Neural cell (in vitro differentiated cells): ENCODE results near the gene TAGLN2. TPM values are rescaled to one million over a fixed set of nuclear protein-coding genes. Genes with fewer than 3 reads are reported as not detected.

Source experiments
- H2AFZ ChIP-seq: fragments of 200-600, 300-800 bp; sonication (generic), shearing (Covaris generic); 2 replicates; pipeline ENCODE4 v1.6.0; 2014; ENCODE audit warnings: low read depth, mild to moderate bottlenecking, antibody characterized with exemption, low read length, moderate library complexity
- H3F3A ChIP-seq: fragments of 200-600 bp; shearing (Covaris generic); 2 replicates; pipeline ENCODE4 v1.6.1; 2016; ENCODE audit warnings: mild to moderate bottlenecking, moderate library complexity, mixed read lengths, antibody characterized with exemption, low read length; ENCODE audit not compliant: insufficient read depth, poor library complexity, severe bottlenecking
- H3K27ac ChIP-seq: fragments of 200-600, 300-800 bp; sonication (generic), shearing (Covaris generic); 2 replicates; pipeline ENCODE4 v1.5.1; 2014; ENCODE audit warnings: mild to moderate bottlenecking, low read length, moderate library complexity
- H3K27me3 ChIP-seq: fragments of 300-800, 200-600 bp; sonication (generic), shearing (Covaris generic); 2 replicates; pipeline ENCODE4 v1.6.0; 2014; ENCODE audit warnings: mild to moderate bottlenecking, low read depth, low read length, moderate library complexity; ENCODE audit not compliant: insufficient read depth
- H3K36me3 ChIP-seq: fragments of 300-800, 200-600 bp; sonication (generic), shearing (Covaris generic); 2 replicates; pipeline ENCODE4 v1.5.1; 2014; ENCODE audit warnings: mild to moderate bottlenecking, antibody characterized with exemption, low read length, moderate library complexity; ENCODE audit not compliant: insufficient read depth
- H3K4me2 ChIP-seq: fragments of 300-800, 200-600 bp; sonication (generic), shearing (Covaris generic); 2 replicates; pipeline ENCODE4 v1.6.0; 2014; ENCODE audit warnings: mild to moderate bottlenecking, low read length
- H3K4me3 ChIP-seq: fragments of 300-800, 200-600 bp; sonication (generic), shearing (Covaris generic); 2 replicates; pipeline ENCODE4 v1.5.1; 2014; ENCODE audit warnings: mild to moderate bottlenecking, low read length, moderate library complexity
- H3K79me2 ChIP-seq: fragments of 200-600 bp; shearing (Covaris generic); replicated peaks from 2 replicates; pipeline ENCODE4 v1.6.0; 2014; ENCODE audit warnings: mild to moderate bottlenecking, low read length, moderate library complexity; ENCODE audit not compliant: insufficient read depth
- H3K9ac ChIP-seq: fragments of 300-800, 200-600 bp; sonication (generic), shearing (Covaris generic); 2 replicates; pipeline ENCODE4 v1.6.1; 2016; ENCODE audit warnings: mild to moderate bottlenecking, low read length, mixed read lengths
- H3K9me2 ChIP-seq: fragments of 200-600 bp; shearing (Covaris generic); 2 replicates; pipeline ENCODE4 v1.6.1; 2016; ENCODE audit warnings: mild to moderate bottlenecking, low read length, mixed read lengths; ENCODE audit not compliant: insufficient read depth
- H3K9me3 ChIP-seq: fragments of 200-600, 300-800 bp; sonication (generic), shearing (Covaris generic); 2 replicates; pipeline ENCODE4 v1.6.1; 2016; ENCODE audit warnings: mild to moderate bottlenecking, mixed run types, low read length, moderate library complexity, mixed read lengths
- H4K20me1 ChIP-seq: fragments of 200-600 bp; shearing (Covaris generic); 2 replicates; pipeline ENCODE4 v1.6.1; 2016; ENCODE audit warnings: mild to moderate bottlenecking, mixed run types; ENCODE audit not compliant: insufficient read depth
- EP300 ChIP-seq: fragments of 450-650 bp; conservative IDR thresholded peaks from 2 replicates; pipeline ENCODE4 v1.6.1; 2014; ENCODE audit warnings: antibody characterized with exemption, mild to moderate bottlenecking, moderate library complexity; ENCODE audit not compliant: poor library complexity, severe bottlenecking
- EZH2 ChIP-seq: fragments of 200-600, 300-800 bp; shearing (Covaris generic), sonication (generic); IDR thresholded peaks from 2 replicates; pipeline ENCODE4 v1.6.1; 2014; ENCODE audit warnings: antibody characterized with exemption, low read length, borderline replicate concordance, mild to moderate bottlenecking; ENCODE audit not compliant: insufficient read depth, poor library complexity, severe bottlenecking
- MXI1 ChIP-seq: fragments of 450-650 bp; conservative IDR thresholded peaks from 2 replicates; pipeline ENCODE4 v1.6.1; 2014; ENCODE audit warnings: antibody characterized with exemption, mild to moderate bottlenecking; ENCODE audit not compliant: poor library complexity, severe bottlenecking
- RAD21 ChIP-seq: fragments of 450-650 bp; conservative IDR thresholded peaks from 2 replicates; pipeline ENCODE4 v1.6.1; 2014; ENCODE audit warnings: antibody characterized with exemption, mild to moderate bottlenecking, moderate library complexity
- SMC3 ChIP-seq: fragments of 450-650 bp; conservative IDR thresholded peaks from 2 replicates; pipeline ENCODE4 v1.6.1; 2014; ENCODE audit warnings: antibody characterized with exemption, mild to moderate bottlenecking, moderate library complexity; ENCODE audit not compliant: poor library complexity
- TAF1 ChIP-seq: IDR thresholded peaks from 2 replicates; pipeline ENCODE4 v1.6.1; 2012; ENCODE audit warnings: low read depth
- polyA plus RNA-seq: library from polyadenylated mRNA; depleted of rRNA; stranded (reverse); fragments of >200 nt; gene quantifications from 2 replicates; pipeline ENCODE4 v1.2.3, GENCODE V29; 2014
- TF ChIP-seq, protein P1 (sequence below): IDR thresholded peaks from 2 replicates; pipeline ENCODE4 v1.6.1; 2012; ENCODE audit warnings: borderline replicate concordance
- TF ChIP-seq, protein P2 (sequence below): fragments of 450-650 bp; IDR thresholded peaks from 2 replicates; pipeline ENCODE4 v1.5.1; 2014; ENCODE audit warnings: antibody characterized with exemption, mild to moderate bottlenecking, moderate library complexity; ENCODE audit not compliant: poor library complexity, severe bottlenecking

TAGLN2 gene
- polyA plus RNA-seq, 1 donor from 2014 or later = 0.52 TPM

DNA sequence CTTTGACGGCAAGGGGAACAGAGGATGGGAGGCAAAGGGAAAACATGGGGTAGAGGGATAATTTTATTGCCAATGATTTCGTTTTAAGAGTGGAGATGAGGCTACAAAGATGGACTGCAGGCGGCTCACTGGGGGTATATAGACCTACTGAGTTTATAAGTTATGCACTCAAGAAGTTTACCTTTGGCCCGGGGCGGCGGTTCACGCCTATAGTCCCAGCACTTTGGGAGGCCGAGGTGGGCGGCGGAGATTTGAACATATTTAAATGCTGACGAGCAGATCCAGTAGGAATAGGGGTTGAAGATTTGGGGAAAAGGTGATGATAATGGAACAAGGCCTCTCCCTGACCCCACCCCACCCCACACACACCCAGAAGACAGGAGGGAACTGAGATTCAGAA is 36.9 kb upstream of the TAGLN2 start:
- no peak overlapping the region for H3K9ac ChIP-seq
- no peak overlapping the region for H3K27ac ChIP-seq
- no peaks in the 10 kb centered on the region for H3K9me2 ChIP-seq
- no peaks in the 10 kb centered on the region for H3K36me3 ChIP-seq
- no peaks in the 10 kb centered on the region for H3K27me3 ChIP-seq
- no peaks in the 10 kb centered on the region for H3K79me2 ChIP-seq
- H2AFZ ChIP-seq = no peak overlapping the region
- TF ChIP-seq SMC3 (no peak), EZH2 (no peak), TAF1 (no peak), MXI1 (no peak), EP300 (no peak), RAD21 (no peak)
- TF ChIP-seq, protein P1, sequence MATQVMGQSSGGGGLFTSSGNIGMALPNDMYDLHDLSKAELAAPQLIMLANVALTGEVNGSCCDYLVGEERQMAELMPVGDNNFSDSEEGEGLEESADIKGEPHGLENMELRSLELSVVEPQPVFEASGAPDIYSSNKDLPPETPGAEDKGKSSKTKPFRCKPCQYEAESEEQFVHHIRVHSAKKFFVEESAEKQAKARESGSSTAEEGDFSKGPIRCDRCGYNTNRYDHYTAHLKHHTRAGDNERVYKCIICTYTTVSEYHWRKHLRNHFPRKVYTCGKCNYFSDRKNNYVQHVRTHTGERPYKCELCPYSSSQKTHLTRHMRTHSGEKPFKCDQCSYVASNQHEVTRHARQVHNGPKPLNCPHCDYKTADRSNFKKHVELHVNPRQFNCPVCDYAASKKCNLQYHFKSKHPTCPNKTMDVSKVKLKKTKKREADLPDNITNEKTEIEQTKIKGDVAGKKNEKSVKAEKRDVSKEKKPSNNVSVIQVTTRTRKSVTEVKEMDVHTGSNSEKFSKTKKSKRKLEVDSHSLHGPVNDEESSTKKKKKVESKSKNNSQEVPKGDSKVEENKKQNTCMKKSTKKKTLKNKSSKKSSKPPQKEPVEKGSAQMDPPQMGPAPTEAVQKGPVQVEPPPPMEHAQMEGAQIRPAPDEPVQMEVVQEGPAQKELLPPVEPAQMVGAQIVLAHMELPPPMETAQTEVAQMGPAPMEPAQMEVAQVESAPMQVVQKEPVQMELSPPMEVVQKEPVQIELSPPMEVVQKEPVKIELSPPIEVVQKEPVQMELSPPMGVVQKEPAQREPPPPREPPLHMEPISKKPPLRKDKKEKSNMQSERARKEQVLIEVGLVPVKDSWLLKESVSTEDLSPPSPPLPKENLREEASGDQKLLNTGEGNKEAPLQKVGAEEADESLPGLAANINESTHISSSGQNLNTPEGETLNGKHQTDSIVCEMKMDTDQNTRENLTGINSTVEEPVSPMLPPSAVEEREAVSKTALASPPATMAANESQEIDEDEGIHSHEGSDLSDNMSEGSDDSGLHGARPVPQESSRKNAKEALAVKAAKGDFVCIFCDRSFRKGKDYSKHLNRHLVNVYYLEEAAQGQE = no peak
- TF ChIP-seq, protein P2, sequence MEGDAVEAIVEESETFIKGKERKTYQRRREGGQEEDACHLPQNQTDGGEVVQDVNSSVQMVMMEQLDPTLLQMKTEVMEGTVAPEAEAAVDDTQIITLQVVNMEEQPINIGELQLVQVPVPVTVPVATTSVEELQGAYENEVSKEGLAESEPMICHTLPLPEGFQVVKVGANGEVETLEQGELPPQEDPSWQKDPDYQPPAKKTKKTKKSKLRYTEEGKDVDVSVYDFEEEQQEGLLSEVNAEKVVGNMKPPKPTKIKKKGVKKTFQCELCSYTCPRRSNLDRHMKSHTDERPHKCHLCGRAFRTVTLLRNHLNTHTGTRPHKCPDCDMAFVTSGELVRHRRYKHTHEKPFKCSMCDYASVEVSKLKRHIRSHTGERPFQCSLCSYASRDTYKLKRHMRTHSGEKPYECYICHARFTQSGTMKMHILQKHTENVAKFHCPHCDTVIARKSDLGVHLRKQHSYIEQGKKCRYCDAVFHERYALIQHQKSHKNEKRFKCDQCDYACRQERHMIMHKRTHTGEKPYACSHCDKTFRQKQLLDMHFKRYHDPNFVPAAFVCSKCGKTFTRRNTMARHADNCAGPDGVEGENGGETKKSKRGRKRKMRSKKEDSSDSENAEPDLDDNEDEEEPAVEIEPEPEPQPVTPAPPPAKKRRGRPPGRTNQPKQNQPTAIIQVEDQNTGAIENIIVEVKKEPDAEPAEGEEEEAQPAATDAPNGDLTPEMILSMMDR = no peak
- H3K4me3 ChIP-seq = no peak overlapping the region
- no peaks in the 10 kb centered on the region for H3F3A ChIP-seq
- H4K20me1 ChIP-seq = no peaks in the 10 kb centered on the region
- no peak overlapping the region for H3K4me2 ChIP-seq
- no peaks in the 10 kb centered on the region for H3K9me3 ChIP-seq

DNA sequence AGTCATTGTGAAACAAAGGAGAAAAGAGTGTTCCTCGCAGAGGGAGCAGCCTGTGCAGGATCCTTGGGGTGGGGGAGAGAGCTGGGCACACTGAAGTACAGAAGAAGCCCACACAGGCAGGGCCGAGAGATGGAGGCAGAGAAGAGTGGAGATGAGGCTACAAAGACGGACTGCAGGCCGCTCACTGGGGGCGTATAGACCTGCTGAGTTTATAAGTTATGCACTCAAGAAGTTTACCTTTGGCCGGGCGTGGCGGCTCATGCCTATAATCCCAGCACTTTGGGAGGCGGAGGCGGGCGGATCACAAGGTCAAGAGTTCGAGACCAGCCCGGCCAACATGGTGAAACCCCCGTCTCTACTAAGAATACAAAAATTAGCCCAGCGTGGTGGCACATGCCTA is 36.3 kb upstream of the TAGLN2 start:
- H3K36me3 ChIP-seq = no peaks in the 10 kb centered on the region
- no peak overlapping the region for H3K4me2 ChIP-seq
- H3K27ac ChIP-seq = no peak overlapping the region
- H3K79me2 ChIP-seq = no peaks in the 10 kb centered on the region
- H3K9me3 ChIP-seq = no peaks in the 10 kb centered on the region
- H2AFZ ChIP-seq = no peak overlapping the region
- no peaks in the 10 kb centered on the region for H3F3A ChIP-seq
- no peaks in the 10 kb centered on the region for H3K27me3 ChIP-seq
- H3K4me3 ChIP-seq = no peak overlapping the region
- H4K20me1 ChIP-seq = no peaks in the 10 kb centered on the region
- H3K9ac ChIP-seq = no peak overlapping the region
- TF ChIP-seq EZH2 = no peak
- TF ChIP-seq, protein P1 = no peak
- H3K9me2 ChIP-seq = no peaks in the 10 kb centered on the region
